Gastrocnemius medialis (tissue), 4 donors: Measurements from ENCODE around the gene LRMDA.

Source experiments
- CTCF ChIP-seq, 5 experiments: fragments of 450-650 bp in 3 of 5; fragments of 200-600 bp in 2 of 5; sonication (generic) in 2 of 5; IDR thresholded peaks in 4 of 5; conservative IDR thresholded peaks in 1 of 5; 1 replicate in 4 of 5; 2 replicates in 1 of 5; pipeline ENCODE4 v1.5.1; 2016 to 2019; ENCODE audit warnings: antibody characterized with exemption in 5 of 5, mild to moderate bottlenecking in 3 of 5, moderate library complexity in 3 of 5
- POLR2A ChIP-seq, 2 donors: fragments of 450-650 bp; IDR thresholded peaks; one replicate each; pipeline ENCODE4 v1.6.1; 2017; ENCODE audit warnings: antibody characterized with exemption in 2 of 2, mild to moderate bottlenecking in 2 of 2, moderate library complexity in 2 of 2

- TF ChIP-seq CTCF (IDR thresholded peaks at IDR 0.05 in 4 of 5, conservative IDR thresholded peaks at IDR 0.05 in 1 of 5) (no peak), POLR2A (IDR thresholded peaks at IDR 0.05) (no peak)
These were observed 56.3 kb downstream of the LRMDA start for GRCh38 chr10:75487755-75488125.
